Astrocyte (in vitro differentiated cells and primary cell): ENCODE data around the gene B3GALNT1.

Experiments
- EZH2 ChIP-seq: IDR thresholded peaks from 2 replicates; pipeline ENCODE4 v1.6.1; 2012; ENCODE audit warnings: mild to moderate bottlenecking, low read length, inconsistent platforms; ENCODE audit not compliant: insufficient read depth
- TF ChIP-seq, protein P1 (sequence below): IDR thresholded peaks from 2 replicates; pipeline ENCODE4 v1.5.1; 2011; ENCODE audit warnings: low read depth, mild to moderate bottlenecking, inconsistent platforms, low read length, moderate library complexity; ENCODE audit not compliant: insufficient read depth

DNA sequence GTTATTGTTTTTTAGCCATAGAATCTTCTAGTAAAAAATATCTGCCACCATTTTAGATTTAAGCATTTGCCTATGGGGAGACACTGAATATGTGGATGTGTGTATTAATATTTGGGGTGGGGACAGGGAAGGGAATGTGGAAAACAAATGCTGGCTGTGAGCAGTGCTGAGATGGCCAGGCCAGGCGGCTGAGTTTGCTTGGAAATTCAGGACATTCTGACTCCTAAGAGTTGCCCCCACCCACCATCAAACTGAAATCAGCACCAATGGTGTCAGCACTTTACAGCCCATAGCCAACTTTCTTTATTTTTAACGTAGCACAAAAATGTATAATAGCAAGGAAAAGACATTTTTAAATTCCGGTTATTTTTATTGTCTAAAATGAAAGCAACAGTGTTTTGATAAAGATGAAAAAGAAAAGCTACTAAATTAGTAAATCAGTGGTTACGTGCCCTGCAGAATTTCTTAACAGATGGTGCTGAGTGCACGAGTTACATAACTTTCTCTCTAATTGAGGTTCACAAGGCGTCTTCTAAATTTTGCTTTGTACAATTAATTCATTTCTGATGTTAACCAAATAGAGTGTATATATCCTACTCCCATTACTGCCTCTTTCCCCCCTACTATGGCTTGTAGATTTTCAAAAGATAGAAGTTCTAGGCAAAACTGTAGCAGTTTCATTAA is 34.0 kb downstream of the B3GALNT1 start:
- TF ChIP-seq, protein P1, sequence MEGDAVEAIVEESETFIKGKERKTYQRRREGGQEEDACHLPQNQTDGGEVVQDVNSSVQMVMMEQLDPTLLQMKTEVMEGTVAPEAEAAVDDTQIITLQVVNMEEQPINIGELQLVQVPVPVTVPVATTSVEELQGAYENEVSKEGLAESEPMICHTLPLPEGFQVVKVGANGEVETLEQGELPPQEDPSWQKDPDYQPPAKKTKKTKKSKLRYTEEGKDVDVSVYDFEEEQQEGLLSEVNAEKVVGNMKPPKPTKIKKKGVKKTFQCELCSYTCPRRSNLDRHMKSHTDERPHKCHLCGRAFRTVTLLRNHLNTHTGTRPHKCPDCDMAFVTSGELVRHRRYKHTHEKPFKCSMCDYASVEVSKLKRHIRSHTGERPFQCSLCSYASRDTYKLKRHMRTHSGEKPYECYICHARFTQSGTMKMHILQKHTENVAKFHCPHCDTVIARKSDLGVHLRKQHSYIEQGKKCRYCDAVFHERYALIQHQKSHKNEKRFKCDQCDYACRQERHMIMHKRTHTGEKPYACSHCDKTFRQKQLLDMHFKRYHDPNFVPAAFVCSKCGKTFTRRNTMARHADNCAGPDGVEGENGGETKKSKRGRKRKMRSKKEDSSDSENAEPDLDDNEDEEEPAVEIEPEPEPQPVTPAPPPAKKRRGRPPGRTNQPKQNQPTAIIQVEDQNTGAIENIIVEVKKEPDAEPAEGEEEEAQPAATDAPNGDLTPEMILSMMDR = no peak
- no peak for TF ChIP-seq EZH2
